Smooth muscle cell (in vitro differentiated cells): ENCODE measurements around the gene QRICH1. TPM values are rescaled to one million over a fixed set of nuclear protein-coding genes. Genes with fewer than 3 reads are reported as not detected.
A peak's percentile ranks its signal among the peaks of the same experiment; 100 is the strongest.

Experiments used
- DNase-seq: peaks from one replicate; lab custom pipeline; 2025; ENCODE audit not compliant: unreplicated experiment; lab: John Stamatoyannopoulos, UW
- H2AFZ ChIP-seq: fragments of 200-600 bp; sonication (generic); 2 replicates; pipeline ENCODE4 v1.6.0; 2016; ENCODE audit warnings: antibody characterized with exemption, low read depth, mild to moderate bottlenecking
- H3F3A ChIP-seq: fragments of 200-600 bp; sonication (generic); 2 replicates; pipeline ENCODE4 v1.6.0; 2017; ENCODE audit warnings: antibody characterized with exemption, low read depth
- H3K27ac ChIP-seq: fragments of 200-600 bp; sonication (generic); 2 replicates; pipeline ENCODE4 v1.5.1; 2016; ENCODE audit warnings: low read depth, mild to moderate bottlenecking
- H3K27me3 ChIP-seq: fragments of 200-600 bp; sonication (generic); 2 replicates; pipeline ENCODE4 v1.6.1; 2016; ENCODE audit warnings: low read depth, mild to moderate bottlenecking
- H3K36me3 ChIP-seq: fragments of 200-600 bp; sonication (generic); 2 replicates; pipeline ENCODE4 v1.5.1; 2016; ENCODE audit warnings: low read depth
- H3K4me1 ChIP-seq: fragments of 200-600 bp; sonication (generic); 2 replicates; pipeline ENCODE4 v1.5.1; 2016; ENCODE audit warnings: low read depth
- H3K4me2 ChIP-seq: fragments of 200-600 bp; sonication (generic); 2 replicates; pipeline ENCODE4 v1.6.0; 2016; ENCODE audit warnings: mild to moderate bottlenecking
- H3K4me3 ChIP-seq: fragments of 200-600 bp; sonication (generic); 2 replicates; pipeline ENCODE4 v1.5.1; 2016; ENCODE audit warnings: mild to moderate bottlenecking
- H3K79me2 ChIP-seq: fragments of 200-600 bp; sonication (generic); 2 replicates; pipeline ENCODE4 v1.6.0; 2016; ENCODE audit warnings: low read depth, mild to moderate bottlenecking
- H3K9ac ChIP-seq: fragments of 200-600 bp; sonication (generic); 2 replicates; pipeline ENCODE4 v1.6.0; 2016; ENCODE audit warnings: low read depth
- H3K9me3 ChIP-seq: fragments of 200-600 bp; sonication (generic); replicated peaks from 2 replicates; pipeline ENCODE4 v1.5.1; 2016; ENCODE audit warnings: low read depth
- H4K20me1 ChIP-seq: fragments of 200-600 bp; sonication (generic); 2 replicates; pipeline ENCODE4 v1.6.0; 2016; ENCODE audit warnings: low read depth
- WGBS: methylation state at CpG from one replicate; pipeline ENCODE4 v1.1.7; 2016; ENCODE audit warnings: low lambda C conversion rate; 5-methylcytosine and 5-hydroxymethylcytosine counted together
- polyA plus RNA-seq: library from polyadenylated mRNA; unstranded; fragments of >200 nt; fragmentation: Nextera tagmentation; extraction: Ambion mirVana; gene quantifications from 2 replicates; pipeline ENCODE4 v1.2.1, GENCODE V29; 2016
- total RNA-seq: library from RNA; depleted of rRNA; stranded (reverse); fragments of >200 nt; gene quantifications from 2 replicates; pipeline ENCODE4 v1.2.3, GENCODE V29; 2014
- TF ChIP-seq, protein P1 (sequence below): fragments of 200-600 bp; sonication (generic); IDR thresholded peaks from 2 replicates; pipeline ENCODE4 v1.5.1; 2017; ENCODE audit warnings: borderline replicate concordance, mild to moderate bottlenecking, antibody characterized with exemption; ENCODE audit not compliant: insufficient read depth, poor library complexity, severe bottlenecking

QRICH1 gene
- total and polyA plus RNA-seq, 2 experiments from 2014 or later: 38.2 to 62.0 TPM

DNA sequence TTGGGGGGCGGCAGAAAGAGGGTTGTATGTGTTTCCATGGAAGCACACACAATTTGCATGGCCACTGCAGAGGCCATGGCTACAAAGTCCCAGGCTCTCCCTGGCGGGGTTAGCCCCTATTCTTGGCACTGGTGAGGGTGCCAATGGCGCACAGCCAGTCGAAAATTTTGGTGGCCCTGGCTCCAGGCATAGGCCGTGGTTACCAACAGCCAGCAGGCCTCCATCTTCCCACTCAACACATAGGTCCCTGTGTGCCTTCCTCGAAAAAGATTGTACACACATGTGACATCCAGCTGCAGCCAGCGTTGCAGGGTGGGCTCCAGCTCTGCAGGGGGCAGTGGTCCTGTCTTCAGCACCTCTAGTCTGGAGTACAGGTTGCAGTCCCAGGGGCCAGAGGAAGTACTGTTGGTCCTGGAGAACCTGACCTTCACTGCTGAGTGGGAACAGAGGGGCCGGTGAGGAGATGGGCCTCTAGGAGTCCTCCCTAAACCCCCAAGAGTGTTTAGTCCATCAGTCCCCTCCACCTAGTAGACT, 96.7 kb downstream of the QRICH1 start:
- WGBS: 92% methylated on average over 8 of the region's 8 CpGs
- Histone ChIP-seq H3K36me3 (no peaks in the 10 kb centered on the region), H3K9me3 (no peaks in the 10 kb centered on the region), H3K9ac (no peak overlapping the region), H3K4me1 (peaks cover 8% of the 10 kb centered on the region), H4K20me1 (no peaks in the 10 kb centered on the region), H3K27ac (no peak overlapping the region), H3K27me3 (no peaks in the 10 kb centered on the region), H3K79me2 (peaks cover 10% of the 10 kb centered on the region), H3F3A (no peaks in the 10 kb centered on the region), H2AFZ (no peak overlapping the region), H3K4me3 (no peak overlapping the region), H3K4me2 (no peak overlapping the region)
- TF ChIP-seq, protein P1, sequence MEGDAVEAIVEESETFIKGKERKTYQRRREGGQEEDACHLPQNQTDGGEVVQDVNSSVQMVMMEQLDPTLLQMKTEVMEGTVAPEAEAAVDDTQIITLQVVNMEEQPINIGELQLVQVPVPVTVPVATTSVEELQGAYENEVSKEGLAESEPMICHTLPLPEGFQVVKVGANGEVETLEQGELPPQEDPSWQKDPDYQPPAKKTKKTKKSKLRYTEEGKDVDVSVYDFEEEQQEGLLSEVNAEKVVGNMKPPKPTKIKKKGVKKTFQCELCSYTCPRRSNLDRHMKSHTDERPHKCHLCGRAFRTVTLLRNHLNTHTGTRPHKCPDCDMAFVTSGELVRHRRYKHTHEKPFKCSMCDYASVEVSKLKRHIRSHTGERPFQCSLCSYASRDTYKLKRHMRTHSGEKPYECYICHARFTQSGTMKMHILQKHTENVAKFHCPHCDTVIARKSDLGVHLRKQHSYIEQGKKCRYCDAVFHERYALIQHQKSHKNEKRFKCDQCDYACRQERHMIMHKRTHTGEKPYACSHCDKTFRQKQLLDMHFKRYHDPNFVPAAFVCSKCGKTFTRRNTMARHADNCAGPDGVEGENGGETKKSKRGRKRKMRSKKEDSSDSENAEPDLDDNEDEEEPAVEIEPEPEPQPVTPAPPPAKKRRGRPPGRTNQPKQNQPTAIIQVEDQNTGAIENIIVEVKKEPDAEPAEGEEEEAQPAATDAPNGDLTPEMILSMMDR: no peak
- DNase-seq: no peak

DNA sequence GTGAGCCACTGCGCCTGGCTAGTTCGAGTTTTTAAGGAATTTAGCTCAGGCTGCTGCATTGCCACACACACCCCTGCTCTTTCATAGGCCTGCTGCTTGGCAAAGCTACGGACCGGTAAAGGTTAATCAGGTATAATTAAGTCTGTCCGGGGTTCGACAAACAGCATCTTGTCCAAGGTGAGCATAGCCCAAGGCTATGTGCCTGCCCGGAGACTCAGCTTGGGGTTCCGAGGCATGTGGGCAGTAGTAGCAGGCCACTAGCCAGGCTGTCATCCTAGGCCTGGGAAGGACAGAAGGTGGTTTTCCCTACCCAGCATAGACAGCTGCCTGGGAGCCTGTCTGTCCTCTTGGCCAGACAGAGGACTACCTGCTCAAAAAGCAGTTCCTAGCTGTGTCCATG, 97.2 kb downstream of the QRICH1 start:
- Histone ChIP-seq H3K79me2 (peaks cover 15% of the 10 kb centered on the region), H3K9ac (no peak overlapping the region), H2AFZ (no peak overlapping the region), H3K36me3 (no peaks in the 10 kb centered on the region), H3K9me3 (no peaks in the 10 kb centered on the region), H3K4me3 (no peak overlapping the region), H3K27ac (no peak overlapping the region), H4K20me1 (no peaks in the 10 kb centered on the region), H3K4me1 (peaks cover 10% of the 10 kb centered on the region), H3K4me2 (no peak overlapping the region), H3F3A (no peaks in the 10 kb centered on the region), H3K27me3 (no peaks in the 10 kb centered on the region)
- DNase-seq: no peak
- WGBS: 95% methylated on average over 8 of the region's 8 CpGs
- TF ChIP-seq, protein P1: no peak

DNA sequence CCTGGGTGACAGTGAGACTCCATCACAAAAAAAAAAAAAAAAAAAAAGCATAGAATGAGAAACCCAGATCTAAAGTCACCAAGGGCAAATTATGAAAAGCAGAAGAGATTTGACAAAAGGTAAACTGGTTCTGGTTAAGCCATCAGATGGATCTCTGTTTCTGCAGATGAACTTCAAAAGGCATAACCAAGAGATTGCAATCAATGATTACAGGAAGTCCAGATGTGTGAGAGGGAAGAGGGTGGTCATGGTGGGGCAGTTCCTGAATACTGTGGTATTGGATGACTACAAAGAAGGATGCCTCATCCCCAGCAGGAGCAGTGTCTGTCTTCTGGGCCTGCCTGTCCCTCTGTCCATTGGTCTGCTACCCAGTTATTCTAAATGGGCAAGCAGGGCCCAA, 100.0 kb downstream of the QRICH1 start:
- DNase-seq: no peak
- H4K20me1 ChIP-seq: no peaks in the 10 kb centered on the region
- no peak overlapping the region for H3K27ac ChIP-seq
- H3K79me2 ChIP-seq: peaks cover 20% of the 10 kb centered on the region
- TF ChIP-seq, protein P1: no peak
- H3K4me2 ChIP-seq: no peak overlapping the region
- peaks cover 15% of the 10 kb centered on the region for H3K4me1 ChIP-seq
- H3K27me3 ChIP-seq: no peaks in the 10 kb centered on the region
- H2AFZ ChIP-seq: no peak overlapping the region
- H3K36me3 ChIP-seq: no peaks in the 10 kb centered on the region
- H3K9ac ChIP-seq: no peak overlapping the region
- no peak overlapping the region for H3K4me3 ChIP-seq
- H3K9me3 ChIP-seq: no peaks in the 10 kb centered on the region
- H3F3A ChIP-seq: no peaks in the 10 kb centered on the region

DNA sequence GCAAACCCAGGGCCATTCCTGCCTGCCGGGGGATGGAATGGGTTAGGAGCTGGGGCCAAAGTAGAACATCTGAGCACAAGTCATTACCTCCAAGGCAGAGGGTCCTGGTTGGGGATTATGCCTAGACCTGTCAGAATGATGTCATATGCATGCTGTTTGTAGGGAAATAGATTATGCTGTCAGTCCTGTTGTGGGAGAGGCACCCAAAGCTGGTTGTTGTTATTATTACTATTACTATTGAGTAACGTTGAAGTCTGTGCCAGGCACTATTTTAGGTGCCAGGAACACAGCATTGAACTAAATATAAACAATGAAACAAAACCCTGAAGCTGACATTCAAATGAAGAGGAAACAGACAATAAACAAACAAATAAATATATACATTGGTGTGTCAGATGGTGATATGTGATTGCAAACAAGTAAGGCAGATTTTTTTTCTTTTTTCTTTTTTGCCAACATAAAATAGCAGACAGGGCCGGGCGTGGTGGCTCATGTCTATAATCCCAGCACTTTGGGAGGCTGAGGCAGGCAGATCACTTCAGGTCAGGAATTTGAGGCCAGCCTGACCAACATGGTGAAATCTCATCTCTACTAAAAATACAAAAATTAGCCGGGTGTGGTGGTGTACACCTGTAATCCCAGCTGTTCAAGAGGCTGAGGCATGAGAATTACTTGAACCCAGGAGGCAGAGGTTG, 101.9 kb downstream of the QRICH1 start:
- no peaks in the 10 kb centered on the region for H3K9me3 ChIP-seq
- no peaks in the 10 kb centered on the region for H4K20me1 ChIP-seq
- peaks cover 3% of the 10 kb centered on the region for H3F3A ChIP-seq
- no peaks in the 10 kb centered on the region for H3K36me3 ChIP-seq
- H3K27ac ChIP-seq: no peak overlapping the region
- no peak overlapping the region for H3K9ac ChIP-seq
- H3K4me2 ChIP-seq: peak overlapping the region; percentile 94
- peaks cover 16% of the 10 kb centered on the region for H3K4me1 ChIP-seq
- WGBS: 96% methylated on average over 5 of the region's 5 CpGs
- TF ChIP-seq, protein P1: no peak
- peak overlapping the region; percentile 80 for H3K4me3 ChIP-seq
- no peaks in the 10 kb centered on the region for H3K27me3 ChIP-seq
- H2AFZ ChIP-seq: no peak overlapping the region
- no peak for DNase-seq
- H3K79me2 ChIP-seq: peaks cover 20% of the 10 kb centered on the region
